ENCODE measurements around the gene MAGI2.

DNA sequence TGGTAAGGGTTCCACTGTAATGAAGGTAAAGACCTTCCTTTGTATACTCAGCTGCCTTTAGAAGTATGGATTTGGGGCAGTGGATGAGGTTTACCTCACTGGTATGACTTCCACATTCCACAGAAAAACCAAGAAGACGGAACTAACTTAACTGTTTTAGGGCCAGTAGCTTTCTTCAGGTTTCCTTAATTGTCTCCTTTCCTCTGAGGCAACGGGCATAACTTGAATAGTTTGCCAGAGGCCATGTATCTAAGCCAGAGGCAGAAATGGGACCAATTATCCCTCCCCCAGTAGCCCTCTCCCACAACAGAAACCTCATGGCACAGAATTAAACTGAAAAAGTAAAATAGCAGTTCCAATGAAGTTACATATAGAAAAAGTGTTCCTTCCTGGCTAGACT, 1373.2 kb downstream of the MAGI2 start:
- TF ChIP-seq, protein P1, sequence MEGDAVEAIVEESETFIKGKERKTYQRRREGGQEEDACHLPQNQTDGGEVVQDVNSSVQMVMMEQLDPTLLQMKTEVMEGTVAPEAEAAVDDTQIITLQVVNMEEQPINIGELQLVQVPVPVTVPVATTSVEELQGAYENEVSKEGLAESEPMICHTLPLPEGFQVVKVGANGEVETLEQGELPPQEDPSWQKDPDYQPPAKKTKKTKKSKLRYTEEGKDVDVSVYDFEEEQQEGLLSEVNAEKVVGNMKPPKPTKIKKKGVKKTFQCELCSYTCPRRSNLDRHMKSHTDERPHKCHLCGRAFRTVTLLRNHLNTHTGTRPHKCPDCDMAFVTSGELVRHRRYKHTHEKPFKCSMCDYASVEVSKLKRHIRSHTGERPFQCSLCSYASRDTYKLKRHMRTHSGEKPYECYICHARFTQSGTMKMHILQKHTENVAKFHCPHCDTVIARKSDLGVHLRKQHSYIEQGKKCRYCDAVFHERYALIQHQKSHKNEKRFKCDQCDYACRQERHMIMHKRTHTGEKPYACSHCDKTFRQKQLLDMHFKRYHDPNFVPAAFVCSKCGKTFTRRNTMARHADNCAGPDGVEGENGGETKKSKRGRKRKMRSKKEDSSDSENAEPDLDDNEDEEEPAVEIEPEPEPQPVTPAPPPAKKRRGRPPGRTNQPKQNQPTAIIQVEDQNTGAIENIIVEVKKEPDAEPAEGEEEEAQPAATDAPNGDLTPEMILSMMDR (IDR thresholded peaks at IDR 0.05; ENCODE audit: extremely low read depth in 1 of 2, insufficient read depth in 1 of 2, low read depth in 1 of 2, low read length in 2 of 2) = no peak
- TF ChIP-seq MYC (IDR thresholded peaks at IDR 0.05; ENCODE audit: low read depth, low read length) (no peak), POLR2A (IDR thresholded peaks at IDR 0.05; ENCODE audit: low read depth, low read length) (no peak), GATA2 (IDR thresholded peaks at IDR 0.05; ENCODE audit: insufficient read depth, insufficient read length, low read depth, low read length) (no peak), POLR2AphosphoS5 (IDR thresholded peaks at IDR 0.05; ENCODE audit: insufficient read depth, low read depth, low read length) (no peak), FOS (IDR thresholded peaks at IDR 0.05; ENCODE audit: borderline replicate concordance, insufficient read depth, low read length) (no peak), EZH2 (IDR thresholded peaks at IDR 0.05; ENCODE audit: borderline replicate concordance, low read depth, low read length, severe bottlenecking) (no peak)
- TF ChIP-seq, protein P2, sequence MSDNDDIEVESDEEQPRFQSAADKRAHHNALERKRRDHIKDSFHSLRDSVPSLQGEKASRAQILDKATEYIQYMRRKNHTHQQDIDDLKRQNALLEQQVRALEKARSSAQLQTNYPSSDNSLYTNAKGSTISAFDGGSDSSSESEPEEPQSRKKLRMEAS (IDR thresholded peaks at IDR 0.05; ENCODE audit: insufficient read depth, insufficient read length) = no peak
